ENCODE data around the gene YPEL3. TPM values are rescaled to one million over a fixed set of nuclear protein-coding genes. Genes with fewer than 3 reads are reported as not detected.

YPEL3 gene
- total RNA-seq, 1 experiment from 2014 or later: 1.7 TPM

- peak; percentile 95 for DNase-seq (ENCODE audit: low read depth, low spot score)
- in situ Hi-C loops (cut with HindIII; ENCODE audit: low pct_unique_long_range_greater_than_20kb, low sequenced_read_pairs): no loop called here
Measured at GRCh38 chr16:30065102-30065942, 30.7 kb downstream of the YPEL3 start, which contains the start of gene ALDOA. ALDOA (plus strand) TSS chr16:30065760; CDS start chr16:30066898, 1,138 bp downstream.

GRCh38 chr16:30064729-30065101 is 31.3 kb downstream of the YPEL3 start:
- in situ Hi-C loops (cut with HindIII; ENCODE audit: low pct_unique_long_range_greater_than_20kb, low sequenced_read_pairs): no loop called here
- no peak for DNase-seq (ENCODE audit: low read depth, low spot score)

DNA sequence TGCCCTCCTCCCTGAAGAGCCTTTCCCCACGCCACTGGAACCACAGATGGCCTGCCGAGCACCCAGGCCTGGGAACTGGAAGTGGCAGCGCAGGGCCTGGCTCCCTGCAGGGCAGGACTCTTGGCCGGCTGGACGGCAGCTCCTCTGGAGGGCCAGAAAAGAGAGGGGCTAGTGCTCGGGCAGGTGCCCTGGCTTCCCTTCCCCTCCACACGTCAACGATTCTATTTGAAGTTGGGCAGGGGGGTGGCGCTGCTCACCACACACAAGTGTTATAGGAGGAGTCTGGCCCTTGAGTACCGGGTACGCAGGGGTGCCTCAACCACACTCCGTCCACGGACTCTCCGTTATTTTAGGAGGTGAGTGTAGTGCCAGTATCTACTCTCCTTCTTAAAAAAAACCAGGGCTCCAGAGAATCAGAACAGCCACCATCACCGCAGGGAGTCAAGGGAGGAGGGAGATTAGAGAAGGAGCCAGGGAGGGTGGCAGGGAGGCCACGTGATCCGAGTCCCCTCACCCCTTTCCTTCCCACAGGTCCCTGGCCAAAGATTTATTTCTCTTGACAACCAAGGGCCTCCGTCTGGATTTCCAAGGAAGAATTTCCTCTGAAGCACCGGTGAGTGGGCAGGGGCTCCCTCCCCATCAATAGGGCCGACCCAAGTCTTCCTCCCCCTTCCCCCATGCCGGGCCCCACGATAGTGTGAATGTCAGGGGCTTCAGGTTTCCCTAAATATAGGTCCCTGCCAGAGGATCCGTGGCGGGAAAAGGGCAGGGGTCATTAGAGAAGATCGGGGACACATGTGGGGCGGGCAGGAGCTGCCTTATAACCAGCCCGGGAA is 31.9 kb downstream of the YPEL3 start:
- DNase-seq (ENCODE audit: low read depth, low spot score): peak; percentile 49
- in situ Hi-C loops (cut with HindIII; ENCODE audit: low pct_unique_long_range_greater_than_20kb, low sequenced_read_pairs): no loop called here

GRCh38 chr16:30063278-30063892 is 32.6 kb downstream of the YPEL3 start:
- DNase-seq (ENCODE audit: low read depth, low spot score): no peak
- in situ Hi-C loops (cut with HindIII; ENCODE audit: low pct_unique_long_range_greater_than_20kb, low sequenced_read_pairs): no loop called here

GRCh38 chr16:30060836-30061554 is 35.0 kb downstream of the YPEL3 start:
- in situ Hi-C loops (cut with HindIII; ENCODE audit: low pct_unique_long_range_greater_than_20kb, low sequenced_read_pairs): no loop called here
- no peak for DNase-seq (ENCODE audit: low read depth, low spot score)

DNA sequence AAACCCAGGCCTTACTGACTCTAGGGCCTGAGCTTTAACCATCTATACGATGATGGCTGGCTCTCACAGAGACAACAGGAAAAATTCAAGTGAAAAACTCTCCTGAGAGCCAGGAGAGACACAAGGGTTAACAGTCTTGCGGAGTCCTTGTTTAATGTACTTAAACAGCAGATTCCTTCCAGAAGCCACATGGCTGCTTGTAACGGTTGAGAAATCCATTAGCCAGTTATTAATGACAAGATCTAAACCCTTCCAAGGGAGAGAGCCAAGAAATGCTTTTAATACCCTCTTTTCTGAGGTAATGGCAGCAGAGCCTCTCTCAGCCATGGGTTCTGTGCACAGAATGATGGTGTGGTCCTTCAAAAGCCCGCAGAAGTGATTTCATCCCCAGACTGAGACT is 35.7 kb downstream of the YPEL3 start:
- in situ Hi-C loops (cut with HindIII; ENCODE audit: low pct_unique_long_range_greater_than_20kb, low sequenced_read_pairs): no loop called here
- DNase-seq (ENCODE audit: low read depth, low spot score): no peak

GRCh38 chr16:30054959-30055553 is 41.0 kb downstream of the YPEL3 start:
- in situ Hi-C loops (cut with HindIII; ENCODE audit: low pct_unique_long_range_greater_than_20kb, low sequenced_read_pairs): no loop called here
- peak; percentile 60 for DNase-seq (ENCODE audit: low read depth, low spot score)

DNA sequence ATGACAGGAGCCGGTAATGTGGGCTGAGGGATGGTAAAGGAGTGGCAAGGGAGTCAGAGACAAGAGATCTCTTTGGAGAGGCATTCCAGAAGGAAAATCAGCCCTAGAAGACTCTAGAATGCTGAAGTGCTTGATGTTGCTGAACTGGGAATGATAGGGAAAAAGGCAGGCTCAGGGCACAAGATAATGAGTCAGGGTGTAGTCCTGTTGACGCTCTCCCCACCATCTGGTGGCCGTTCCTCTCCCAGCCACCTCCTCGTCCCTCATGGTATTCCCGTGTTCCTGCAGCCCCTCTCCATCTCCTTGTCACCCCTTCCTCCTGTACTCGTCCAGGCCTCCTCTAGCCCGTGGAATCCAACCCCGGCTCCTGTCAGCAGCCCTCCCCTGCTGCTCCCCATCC is 41.6 kb downstream of the YPEL3 start:
- in situ Hi-C loops (cut with HindIII; ENCODE audit: low pct_unique_long_range_greater_than_20kb, low sequenced_read_pairs): no loop called here
- DNase-seq (ENCODE audit: low read depth, low spot score): no peak

GRCh38 chr16:30053376-30054015 is 42.5 kb downstream of the YPEL3 start:
- DNase-seq (ENCODE audit: low read depth, low spot score): no peak
- in situ Hi-C loops (cut with HindIII; ENCODE audit: low pct_unique_long_range_greater_than_20kb, low sequenced_read_pairs): no loop called here

DNA sequence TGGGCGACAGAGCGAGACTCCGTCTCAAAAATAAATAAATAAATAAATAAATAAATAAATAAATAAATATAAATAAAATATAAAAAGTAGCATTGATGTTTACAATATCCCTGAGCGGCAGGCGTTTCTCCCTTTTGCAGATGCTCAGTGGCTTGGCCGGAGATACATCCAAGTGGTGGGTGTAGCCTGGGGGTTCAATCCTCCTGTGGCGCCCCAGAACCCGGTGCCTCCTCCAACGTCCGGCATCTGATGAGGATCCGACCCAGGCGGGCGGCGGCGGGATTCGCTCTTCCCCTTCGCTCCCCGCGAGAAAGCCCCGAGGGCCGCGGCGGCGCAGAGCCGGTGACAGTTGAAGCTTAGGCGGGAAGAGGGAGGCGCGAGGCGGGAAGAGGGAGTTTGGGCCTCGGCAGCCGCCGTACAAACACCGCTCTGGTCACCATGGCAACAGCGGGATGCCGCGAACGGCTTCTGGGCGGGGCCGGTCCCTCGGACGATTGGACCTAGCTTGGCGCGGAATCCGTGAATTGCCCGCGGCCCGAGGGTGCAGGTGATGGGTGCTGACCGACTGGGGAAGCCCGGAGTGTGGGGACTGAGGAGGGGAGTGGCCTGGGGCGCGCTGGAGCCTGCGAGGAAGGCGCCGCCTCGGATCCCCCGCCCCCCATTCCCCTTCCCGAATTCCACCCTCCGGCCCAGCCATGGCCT is 43.2 kb downstream of the YPEL3 start:
- DNase-seq (ENCODE audit: low read depth, low spot score): peak; percentile 85
- in situ Hi-C loops (cut with HindIII; ENCODE audit: low pct_unique_long_range_greater_than_20kb, low sequenced_read_pairs): no loop called here

- DNase-seq (ENCODE audit: low read depth, low spot score): no peak
Measured at GRCh38 chr16:30051518-30051917, 44.5 kb downstream of the YPEL3 start.

DNA sequence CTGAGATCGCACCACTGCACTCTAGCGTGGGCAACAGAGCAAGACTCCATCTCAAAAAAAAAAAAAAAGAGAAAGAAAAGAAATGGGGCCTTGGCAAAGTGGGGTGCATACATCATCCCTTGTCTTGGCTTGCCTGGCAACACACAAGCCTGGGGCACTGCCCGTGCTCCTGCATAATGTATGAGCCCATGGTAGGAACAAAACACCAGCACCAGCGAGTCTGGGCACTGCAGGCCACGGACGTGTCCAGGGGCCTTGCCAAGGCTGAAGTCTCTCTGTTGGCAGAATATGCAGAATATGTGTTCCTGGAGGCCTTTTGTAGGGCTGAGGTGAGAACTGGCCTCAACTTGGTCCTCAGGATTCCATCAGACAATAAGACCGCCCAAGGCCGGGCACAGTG is 46.1 kb downstream of the YPEL3 start:
- no peak for DNase-seq (ENCODE audit: low read depth, low spot score)
- in situ Hi-C loops (cut with HindIII; ENCODE audit: low pct_unique_long_range_greater_than_20kb, low sequenced_read_pairs): no loop called here

More at GRCh38 chr16:30051518-30051917, 44.5 kb downstream of the YPEL3 start:
- in situ Hi-C loops (cut with HindIII; ENCODE audit: low pct_unique_long_range_greater_than_20kb, low sequenced_read_pairs): no loop called here

DNA sequence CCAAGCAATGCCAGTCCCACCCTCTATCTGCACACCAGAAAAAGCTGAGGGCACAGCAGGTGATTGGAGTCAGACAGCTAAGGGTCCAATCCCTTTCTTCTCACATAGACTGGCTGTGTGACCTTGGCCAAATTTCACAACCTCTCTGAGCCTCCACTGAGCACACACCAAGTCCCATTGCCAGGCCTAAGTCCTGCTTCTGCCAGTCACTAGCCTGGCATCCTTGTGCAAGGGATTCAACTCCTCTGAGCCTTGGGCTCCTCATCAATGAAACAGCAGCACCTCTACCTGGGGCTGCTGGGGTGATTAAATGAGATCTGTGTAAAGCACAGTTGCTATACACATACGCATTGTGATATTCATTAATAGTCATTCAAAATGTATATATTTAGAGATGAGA is 49.4 kb downstream of the YPEL3 start:
- DNase-seq (ENCODE audit: low read depth, low spot score): no peak
- in situ Hi-C loops (cut with HindIII; ENCODE audit: low pct_unique_long_range_greater_than_20kb, low sequenced_read_pairs): no loop called here

- in situ Hi-C loops (cut with HindIII; ENCODE audit: low pct_unique_long_range_greater_than_20kb, low sequenced_read_pairs): no loop called here
- DNase-seq (ENCODE audit: low read depth, low spot score): no peak
Measured at GRCh38 chr16:30046178-30046577, 49.8 kb downstream of the YPEL3 start.
